Kidney epithelial cell (primary cell): ENCODE results near the gene MEAF6. TPM values are rescaled to one million over a fixed set of nuclear protein-coding genes. Genes with fewer than 3 reads are reported as not detected.

Experiments
- DNase-seq: peaks from one replicate; pipeline ENCODE4 v3.0.0-alpha.2; 2010; ENCODE audit warnings: low read depth
- H3K27me3 ChIP-seq: 2 replicates; pipeline ENCODE4 v1.6.0; 2011; ENCODE audit warnings: low read length; ENCODE audit not compliant: control insufficient read depth, insufficient read depth
- H3K36me3 ChIP-seq: 2 replicates; pipeline ENCODE4 v1.5.1; 2011; ENCODE audit warnings: low read length; ENCODE audit not compliant: control insufficient read depth, insufficient read depth
- H3K4me3 ChIP-seq: 2 replicates; pipeline ENCODE4 v1.5.1; 2011; ENCODE audit warnings: low read depth, mild to moderate bottlenecking, control low read depth, low read length
- total RNA-seq: library from RNA; depleted of rRNA; stranded (reverse); fragments of >200 nt; gene quantifications from 2 replicates; pipeline ENCODE4 v1.2.3, GENCODE V29; 2015
- TF ChIP-seq, protein P1 (sequence below): IDR thresholded peaks from 2 replicates; pipeline ENCODE4 v1.5.1; 2011; ENCODE audit warnings: mild to moderate bottlenecking, moderate library complexity, low read length, control low read depth, inconsistent platforms; ENCODE audit not compliant: insufficient read depth, poor library complexity, severe bottlenecking

Gene MEAF6
- total RNA-seq, 1 donor from 2014 or later, result 88.1 TPM

DNA sequence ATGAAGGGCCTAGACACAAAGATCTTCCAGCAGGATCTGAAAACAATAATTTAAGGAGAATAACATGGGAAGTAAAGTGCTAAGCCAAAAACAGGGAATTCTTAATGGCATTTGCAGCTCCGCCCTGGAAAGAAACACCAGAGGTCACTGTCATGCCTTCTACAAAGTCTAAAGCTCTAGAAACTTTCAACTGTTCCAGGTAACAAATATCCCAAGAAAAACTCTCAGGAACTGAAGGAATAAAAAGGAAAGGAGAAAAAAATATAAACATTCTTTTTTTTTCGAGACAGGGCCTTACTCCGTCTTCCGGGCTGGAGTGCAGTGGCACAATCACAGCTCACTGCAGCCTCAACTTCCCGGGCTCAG, 27.0 kb downstream of the MEAF6 start:
- H3K36me3 ChIP-seq, result peaks cover 2% of the 10 kb centered on the region
- no peak for DNase-seq
- H3K27me3 ChIP-seq, result no peaks in the 10 kb centered on the region
- no peak overlapping the region for H3K4me3 ChIP-seq
- TF ChIP-seq, protein P1, sequence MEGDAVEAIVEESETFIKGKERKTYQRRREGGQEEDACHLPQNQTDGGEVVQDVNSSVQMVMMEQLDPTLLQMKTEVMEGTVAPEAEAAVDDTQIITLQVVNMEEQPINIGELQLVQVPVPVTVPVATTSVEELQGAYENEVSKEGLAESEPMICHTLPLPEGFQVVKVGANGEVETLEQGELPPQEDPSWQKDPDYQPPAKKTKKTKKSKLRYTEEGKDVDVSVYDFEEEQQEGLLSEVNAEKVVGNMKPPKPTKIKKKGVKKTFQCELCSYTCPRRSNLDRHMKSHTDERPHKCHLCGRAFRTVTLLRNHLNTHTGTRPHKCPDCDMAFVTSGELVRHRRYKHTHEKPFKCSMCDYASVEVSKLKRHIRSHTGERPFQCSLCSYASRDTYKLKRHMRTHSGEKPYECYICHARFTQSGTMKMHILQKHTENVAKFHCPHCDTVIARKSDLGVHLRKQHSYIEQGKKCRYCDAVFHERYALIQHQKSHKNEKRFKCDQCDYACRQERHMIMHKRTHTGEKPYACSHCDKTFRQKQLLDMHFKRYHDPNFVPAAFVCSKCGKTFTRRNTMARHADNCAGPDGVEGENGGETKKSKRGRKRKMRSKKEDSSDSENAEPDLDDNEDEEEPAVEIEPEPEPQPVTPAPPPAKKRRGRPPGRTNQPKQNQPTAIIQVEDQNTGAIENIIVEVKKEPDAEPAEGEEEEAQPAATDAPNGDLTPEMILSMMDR, result no peak

DNA sequence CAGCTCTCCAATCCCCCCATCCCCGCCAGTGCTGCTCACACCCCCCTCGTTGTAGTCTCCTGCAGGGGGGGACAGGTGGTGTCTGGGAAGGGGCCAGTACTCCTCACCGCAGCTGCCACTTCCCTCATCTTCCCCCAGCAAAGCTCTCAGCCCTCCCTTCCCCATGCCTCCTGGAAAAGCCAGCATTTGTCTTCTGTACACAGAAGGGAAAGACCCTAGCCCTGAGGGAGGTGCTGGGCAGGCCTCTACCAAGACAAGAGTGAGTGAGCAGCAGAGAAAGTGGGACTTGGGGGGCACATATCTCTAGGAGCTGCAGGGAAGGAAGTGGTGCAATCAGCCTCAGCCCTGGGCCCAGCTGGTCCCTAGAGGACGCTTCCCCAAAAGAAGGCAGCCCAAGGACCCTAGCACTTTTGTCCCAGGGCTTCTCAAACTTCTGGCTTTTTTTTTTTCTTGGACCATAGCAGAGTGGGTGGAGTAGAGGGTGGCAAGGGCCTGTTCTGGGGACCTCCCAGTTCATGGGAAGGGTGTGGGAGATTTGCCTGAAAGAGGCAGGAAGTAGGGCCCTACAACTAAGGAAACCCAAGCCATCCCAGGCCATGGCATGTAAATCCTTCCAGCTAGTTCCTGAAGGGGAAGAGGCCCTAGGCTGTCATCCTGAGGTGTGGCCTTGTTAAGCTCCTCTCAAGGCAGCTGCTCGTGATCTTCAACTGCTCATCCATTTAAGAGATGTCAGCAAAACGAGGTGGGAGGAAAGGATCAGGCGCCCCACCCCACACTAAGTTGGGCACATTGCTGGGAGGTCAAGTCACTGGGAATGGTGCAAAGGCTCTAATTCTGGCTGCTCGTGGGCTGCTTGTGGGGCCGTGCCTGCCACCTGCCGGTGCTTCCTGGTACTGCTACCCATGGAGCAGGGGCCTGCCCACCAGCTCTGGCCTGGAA, 27.6 kb downstream of the MEAF6 start:
- H3K27me3 ChIP-seq, result no peaks in the 10 kb centered on the region
- TF ChIP-seq, protein P1, result peak; percentile 99
- peaks cover 2% of the 10 kb centered on the region for H3K36me3 ChIP-seq
- H3K4me3 ChIP-seq, result no peak overlapping the region
- no peak for DNase-seq

DNA sequence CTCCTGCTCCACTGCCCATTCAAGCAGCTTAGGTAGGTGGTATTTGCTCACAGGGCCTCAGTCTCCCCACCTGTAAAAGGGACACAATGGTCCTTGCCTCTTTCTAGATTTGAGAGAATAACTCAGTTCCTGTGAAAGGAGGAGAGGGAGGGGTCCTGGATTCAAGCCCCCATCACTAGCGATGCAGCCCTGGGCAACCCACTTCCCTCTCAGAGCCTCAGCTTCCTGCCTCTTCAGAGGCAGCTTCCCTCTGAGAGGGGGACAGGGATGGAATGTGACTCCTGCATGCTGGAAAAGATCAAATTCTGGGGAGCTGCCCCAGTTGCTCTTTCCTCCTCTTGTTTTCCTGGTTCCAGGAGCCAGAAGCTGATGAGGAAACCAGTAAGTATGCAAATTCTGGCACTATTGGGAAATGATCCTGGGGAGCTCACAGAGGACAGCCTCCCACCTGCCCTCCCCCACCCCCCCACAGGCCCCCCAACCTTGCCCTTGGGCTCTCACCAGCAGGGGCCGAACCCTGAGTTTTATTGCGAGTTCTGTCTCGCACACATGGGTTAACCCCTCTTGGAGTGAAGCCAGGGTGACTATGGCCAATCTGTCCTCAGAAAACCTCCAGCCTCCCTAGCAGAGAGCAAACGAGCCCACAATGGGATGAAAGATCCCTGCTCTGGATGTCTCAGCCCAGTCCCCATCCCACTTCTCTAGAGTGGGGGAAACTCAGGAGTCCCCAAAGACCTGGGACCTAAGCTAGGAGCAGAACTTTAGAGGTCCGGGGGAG, 28.5 kb downstream of the MEAF6 start:
- DNase-seq, result no peak
- Histone ChIP-seq H3K27me3 (no peaks in the 10 kb centered on the region), H3K36me3 (peaks cover 4% of the 10 kb centered on the region), H3K4me3 (no peak overlapping the region)
- TF ChIP-seq, protein P1, result no peak

DNA sequence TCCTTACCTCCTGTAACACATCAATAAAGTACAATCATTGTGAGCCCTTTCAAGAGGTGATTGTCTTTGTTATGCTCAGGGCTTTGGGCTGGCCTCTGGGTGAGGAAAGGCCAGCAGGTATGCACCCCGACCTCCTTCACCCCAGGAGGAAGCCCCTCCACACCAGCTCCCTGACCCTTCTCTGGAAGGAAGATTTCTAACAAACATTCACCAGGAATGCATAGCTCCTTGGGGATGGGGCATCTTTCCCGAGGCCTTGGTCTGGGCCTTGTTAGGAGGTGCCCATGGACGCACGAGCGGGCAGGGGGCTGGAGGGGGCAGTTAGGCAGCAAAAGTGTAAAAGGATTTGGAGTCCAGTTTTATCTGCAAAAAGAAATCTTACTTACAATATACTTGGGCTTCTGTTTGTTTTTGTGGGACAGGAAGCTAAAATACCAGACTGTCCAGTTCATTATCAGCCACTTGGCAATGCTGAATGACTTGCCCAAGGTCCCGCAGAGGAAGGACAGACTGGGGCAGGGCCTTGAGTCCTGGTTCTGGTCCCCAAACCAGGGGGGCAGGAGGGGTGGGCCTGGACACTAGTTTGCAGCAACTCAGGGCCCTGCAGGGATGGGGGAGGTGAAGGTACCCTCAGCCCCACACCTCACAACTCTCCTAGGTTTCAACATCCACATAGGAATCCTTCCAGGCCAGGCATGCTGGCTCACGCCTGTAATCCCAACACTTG, 30.1 kb downstream of the MEAF6 start:
- no peak for DNase-seq
- Histone ChIP-seq H3K36me3 (peaks cover 10% of the 10 kb centered on the region), H3K4me3 (no peak overlapping the region), H3K27me3 (no peaks in the 10 kb centered on the region)
- TF ChIP-seq, protein P1, result no peak

DNA sequence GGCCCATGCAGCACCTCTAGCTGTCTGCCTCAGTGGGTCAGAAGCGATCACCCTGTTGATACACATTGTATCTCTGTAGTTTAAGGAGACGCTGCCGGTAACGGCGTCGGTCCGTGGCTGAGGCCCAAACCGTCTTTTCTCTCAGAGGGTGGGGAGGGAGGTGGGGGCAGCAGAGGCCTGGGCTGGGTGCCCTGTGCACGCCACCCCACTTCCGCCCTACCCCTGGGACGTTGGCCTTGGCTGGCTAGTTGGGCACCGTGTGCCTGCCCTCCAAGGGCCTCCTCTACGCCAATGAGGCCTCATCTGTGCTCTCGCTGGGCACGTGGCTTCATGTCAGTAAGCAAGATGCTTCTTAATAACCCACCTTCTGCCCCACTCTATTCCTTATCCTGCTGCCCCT, 30.8 kb downstream of the MEAF6 start:
- TF ChIP-seq, protein P1, result no peak
- Histone ChIP-seq H3K27me3 (no peaks in the 10 kb centered on the region), H3K36me3 (peaks cover 10% of the 10 kb centered on the region), H3K4me3 (no peak overlapping the region)
- DNase-seq, result no peak
